CD4-positive, alpha-beta T cell (primary cell): Measurements from ENCODE around the gene TMEM273. TPM values are rescaled to one million over a fixed set of nuclear protein-coding genes. Genes with fewer than 3 reads are reported as not detected.

Source experiments
- ATAC-seq: fragments of 200-7000 bp; cut with Tn5 transposase; one replicate; pipeline ENCODE4 v1.10.0; 2022; ENCODE audit warnings: mild to moderate bottlenecking; ENCODE audit not compliant: poor library complexity
- CTCF ChIA-PET: fragments of 350-600 bp; sonication (Branson Sonifier 250); formaldehyde crosslinking; loops from one replicate; lab custom pipeline; 2021; ENCODE audit warnings: antibody characterized with exemption, inconsistent platforms; lab: Charles Lee
- POLR2A ChIA-PET: fragments of 350-600 bp; sonication (Branson Sonifier 250); formaldehyde crosslinking; loops from one replicate; lab custom pipeline; 2021; ENCODE audit warnings: antibody characterized with exemption, inconsistent platforms; lab: Charles Lee
- DNase-seq, 14 experiments: peaks; one replicate each; pipeline ENCODE4 v3.0.0-alpha.2; 2013 to 2020; ENCODE audit warnings: mixed read lengths in 2 of 14
- H3K27ac ChIP-seq, 2 donors: one replicate each; pipeline versions ENCODE4 v1.5.1 to v1.7.0; 2013; ENCODE audit warnings: low read length in 2 of 2, low read depth in 1 of 2, mild to moderate bottlenecking in 1 of 2
- H3K27me3 ChIP-seq, 2 experiments: 1 replicate in 1 of 2; 2 replicates in 1 of 2; pipeline versions ENCODE4 v1.6.1 to v1.7.0; 2013; ENCODE audit warnings: low read length in 2 of 2, control low read depth in 1 of 2, mild to moderate bottlenecking in 1 of 2, moderate library complexity in 1 of 2; ENCODE audit not compliant: insufficient read depth in 2 of 2, control insufficient read depth in 1 of 2
- H3K36me3 ChIP-seq: one replicate; pipeline ENCODE4 v1.6.1; 2013; ENCODE audit warnings: low read length, control low read depth; ENCODE audit not compliant: insufficient read depth
- H3K4me1 ChIP-seq: one replicate; pipeline ENCODE4 v1.6.1; 2013; ENCODE audit warnings: low read length, control low read depth; ENCODE audit not compliant: insufficient read depth
- H3K4me3 ChIP-seq: one replicate; pipeline ENCODE4 v1.5.1; 2013; ENCODE audit warnings: mild to moderate bottlenecking, low read length, moderate library complexity
- H3K9me3 ChIP-seq, 2 experiments: 1 replicate in 1 of 2; 2 replicates in 1 of 2; pipeline versions ENCODE4 v1.6.1 to v1.7.0; 2013; ENCODE audit warnings: low read length in 2 of 2, mild to moderate bottlenecking in 2 of 2, control low read depth in 1 of 2, moderate library complexity in 1 of 2; ENCODE audit not compliant: control insufficient read depth in 1 of 2, insufficient read depth in 1 of 2
- H3K27ac Mint-ChIP-seq: one replicate; pipeline ENCODE4 v1.8.0; 2020; ENCODE audit warnings: mixed read lengths
- H3K27me3 Mint-ChIP-seq: one replicate; pipeline ENCODE4 v1.8.0; 2021; ENCODE audit warnings: mixed read lengths
- H3K36me3 Mint-ChIP-seq: one replicate; pipeline ENCODE4 v1.8.0; 2021; ENCODE audit warnings: low read depth, mixed read lengths
- H3K4me1 Mint-ChIP-seq: one replicate; pipeline ENCODE4 v1.8.0; 2021; ENCODE audit warnings: low read depth, mixed read lengths
- H3K4me3 Mint-ChIP-seq: one replicate; pipeline ENCODE4 v1.8.0; 2020; ENCODE audit warnings: mild to moderate bottlenecking, mixed read lengths
- H3K9me3 Mint-ChIP-seq: one replicate; pipeline ENCODE4 v1.8.0; 2020; ENCODE audit warnings: mixed read lengths
- CTCF ChIP-seq: fragments of 200-600 bp; IDR thresholded peaks from one replicate; pipeline ENCODE4 v1.8.0; 2022; ENCODE audit warnings: antibody characterized with exemption, mild to moderate bottlenecking
- intact Hi-C, 2 experiments: fragments of 100-400 bp; cut with DNase I in 1 of 2; cut with micrococcal nuclease in 1 of 2; formaldehyde crosslinking; loops; one replicate each; pipeline versions ENCODE4 v1.15.1 to v1.9.0; 2023 to 2025; cut with DNase I, micrococcal nuclease
- total RNA-seq, 174 experiments: library from RNA in 2 of 174; stranded (reverse) in 2 of 174; gene quantifications; one replicate each; pipeline ENCODE4 v1.2.3 and lab custom pipeline; 2021 to 2026

Gene TMEM273
- total RNA-seq, 2 experiments from 2014 or later = 1.8 to 2.2 TPM

GRCh38 chr10:49173201-49173772 lies 14.9 kb downstream of the TMEM273 start:
- Histone ChIP-seq H3K27me3 (no peaks in the 10 kb centered on the region), H3K4me3 (no peak overlapping the region), H3K27ac (no peak overlapping the region), H3K4me1 (peaks cover 23% of the 10 kb centered on the region), H3K9me3 (peaks cover 0 to 7% of the 10 kb centered on the region in 2 experiments), H3K36me3 (no peaks in the 10 kb centered on the region)
- intact Hi-C loops = no loop called here
- Mint-ChIP-seq H3K9me3 (no peaks in the 10 kb centered on the region), H3K36me3 (no peaks in the 10 kb centered on the region), H3K27ac (no peak overlapping the region), H3K4me1 (peaks cover 12% of the 10 kb centered on the region), H3K4me3 (no peak overlapping the region), H3K27me3 (no peaks in the 10 kb centered on the region)
- DNase-seq (no peak), ATAC-seq (no peak)
- no peak for TF ChIP-seq CTCF
- ChIA-PET POLR2A (no interaction called here), CTCF (no interaction called here)

GRCh38 chr10:49172777-49173132 lies 15.4 kb downstream of the TMEM273 start:
- TF ChIP-seq CTCF = no peak
- DNase-seq (no peak), ATAC-seq (no peak)
- no peaks in the 10 kb centered on the region for H3K36me3 ChIP-seq
- no peak overlapping the region for H3K4me3 ChIP-seq
- CTCF ChIA-PET = no interaction called here
- Mint-ChIP-seq H3K4me1 (peaks cover 7% of the 10 kb centered on the region), H3K9me3 (no peaks in the 10 kb centered on the region), H3K4me3 (no peak overlapping the region), H3K27me3 (no peaks in the 10 kb centered on the region), H3K36me3 (no peaks in the 10 kb centered on the region), H3K27ac (no peak overlapping the region)
- no peaks in the 10 kb centered on the region for H3K27me3 ChIP-seq
- intact Hi-C loops = no loop called here
- peaks cover 18% of the 10 kb centered on the region for H3K4me1 ChIP-seq
- H3K9me3 ChIP-seq = peaks cover 0 to 7% of the 10 kb centered on the region in 2 experiments
- POLR2A ChIA-PET = no interaction called here
- no peak overlapping the region for H3K27ac ChIP-seq

- no peak overlapping the region for H3K4me3 Mint-ChIP-seq
- Histone ChIP-seq H3K27me3 (no peaks in the 10 kb centered on the region), H3K36me3 (no peaks in the 10 kb centered on the region), H3K27ac (no peak overlapping the region), H3K4me1 (peaks cover 12% of the 10 kb centered on the region), H3K9me3 (peaks cover 0 to 7% of the 10 kb centered on the region in 2 experiments), H3K4me3 (no peak overlapping the region)
- TF ChIP-seq CTCF = no peak
- no peak overlapping the region for H3K27ac Mint-ChIP-seq
- ChIA-PET POLR2A (no interaction called here), CTCF (no interaction called here)
- ATAC-seq (no peak), DNase-seq (no peak)
- intact Hi-C loops = no loop called here
- no peaks in the 10 kb centered on the region for H3K27me3 Mint-ChIP-seq
- H3K4me1 Mint-ChIP-seq = peaks cover 2% of the 10 kb centered on the region
- no peaks in the 10 kb centered on the region for H3K36me3 Mint-ChIP-seq
- no peaks in the 10 kb centered on the region for H3K9me3 Mint-ChIP-seq
Measured at GRCh38 chr10:49172061-49172776, 16.0 kb downstream of the TMEM273 start.
